Keratinocyte (primary cell): ENCODE results near the gene TAMALIN. TPM values are rescaled to one million over a fixed set of nuclear protein-coding genes. Genes with fewer than 3 reads are reported as not detected.

Experiments used
- DNase-seq: peaks from one replicate; pipeline ENCODE4 v3.0.0-alpha.2; 2011; ENCODE audit warnings: low read depth, missing footprints, low spot score
- FAIRE-seq: peaks from 2 replicates; lab custom pipeline; 2011; peaks lifted over from hg19 to GRCh38; lab: Jason Lieb, UNC
- H2AFZ ChIP-seq: 2 replicates; pipeline ENCODE4 v1.6.0; 2012; ENCODE audit warnings: low read length, control low read depth, inconsistent platforms; ENCODE audit not compliant: control insufficient read depth
- H3K27ac ChIP-seq: 2 replicates; pipeline ENCODE4 v1.5.1; 2011; ENCODE audit warnings: low read length; ENCODE audit not compliant: control insufficient read depth, insufficient read depth
- H3K27me3 ChIP-seq: 3 replicates; pipeline ENCODE4 v1.6.0; 2011; ENCODE audit warnings: low read length; ENCODE audit not compliant: control insufficient read depth, insufficient read depth; ENCODE audit errors: extremely low read depth
- H3K36me3 ChIP-seq, 2 experiments: 2 replicates in 1 of 2; 3 replicates in 1 of 2; pipeline ENCODE4 v1.5.1; 2011; ENCODE audit warnings: low read length in 2 of 2, mild to moderate bottlenecking in 1 of 2; ENCODE audit not compliant: control insufficient read depth in 2 of 2, insufficient read depth in 2 of 2; ENCODE audit errors: extremely low read depth in 1 of 2
- H3K4me1 ChIP-seq: 3 replicates; pipeline ENCODE4 v1.5.1; 2011; ENCODE audit warnings: low read length; ENCODE audit not compliant: control insufficient read depth, insufficient read depth; ENCODE audit errors: extremely low read depth
- H3K4me2 ChIP-seq: 3 replicates; pipeline ENCODE4 v1.6.0; 2011; ENCODE audit warnings: low read depth, low read length; ENCODE audit not compliant: control insufficient read depth, insufficient read depth; ENCODE audit errors: extremely low read depth
- H3K4me3 ChIP-seq, 3 experiments: fragments of 200-600 bp in 1 of 3; sonication (generic) in 1 of 3; 2 replicates in 2 of 3; 3 replicates in 1 of 3; pipeline ENCODE4 v1.5.1; 2011 to 2016; ENCODE audit warnings: low read length in 3 of 3, mild to moderate bottlenecking in 3 of 3, control low read depth in 2 of 3, inconsistent platforms in 1 of 3, low read depth in 1 of 3, mixed read lengths in 1 of 3, mixed run types in 1 of 3, moderate library complexity in 1 of 3; ENCODE audit not compliant: control insufficient read depth in 2 of 3, insufficient read depth in 2 of 3; ENCODE audit errors: extremely low read depth in 1 of 3
- H3K79me2 ChIP-seq: 2 replicates; pipeline ENCODE4 v1.6.0; 2012; ENCODE audit warnings: low read length; ENCODE audit not compliant: control insufficient read depth, insufficient read depth
- H3K9ac ChIP-seq: 3 replicates; pipeline ENCODE4 v1.6.0; 2011; ENCODE audit warnings: low read length; ENCODE audit not compliant: control insufficient read depth, insufficient read depth; ENCODE audit errors: extremely low read depth
- H3K9me1 ChIP-seq: 3 replicates; pipeline ENCODE4 v1.6.0; 2011; ENCODE audit warnings: low read length; ENCODE audit not compliant: control insufficient read depth, insufficient read depth; ENCODE audit errors: extremely low read depth
- H3K9me3 ChIP-seq: 2 replicates; pipeline ENCODE4 v1.5.1; 2012; ENCODE audit warnings: low read depth, low read length; ENCODE audit not compliant: control insufficient read depth
- H4K20me1 ChIP-seq: 3 replicates; pipeline ENCODE4 v1.6.0; 2011; ENCODE audit warnings: low read length; ENCODE audit not compliant: control insufficient read depth, insufficient read depth; ENCODE audit errors: extremely low read depth
- EZH2 ChIP-seq: IDR thresholded peaks from one replicate; pipeline ENCODE4 v1.6.1; 2012; ENCODE audit warnings: inconsistent platforms, mild to moderate bottlenecking, low read length, moderate library complexity
- dilution Hi-C: fragments of 300-500 bp; cut with MboI; formaldehyde crosslinking; loops from one replicate; pipeline ENCODE4 v1.7.0; 2020; ENCODE audit warnings: low sequenced_read_pairs; ENCODE audit not compliant: extremely low pct_ligation_motif_present
- polyA plus RNA-seq, 5 experiments: library from polyadenylated mRNA; depleted of rRNA in 3 of 5; stranded (reverse) in 3 of 5; stranded (forward) in 1 of 5; unstranded in 1 of 5; fragments of >200 nt; gene quantifications; 1 replicate in 1 of 5; 2 replicates in 3 of 5; 3 replicates in 1 of 5; pipeline versions ENCODE4 v1.2.1 to v1.2.3, GENCODE V29; 2011 to 2012; ENCODE audit warnings: missing spikeins in 2 of 5, low read depth in 1 of 5, low replicate concordance in 1 of 5
- TF ChIP-seq, protein P1 (sequence below), 3 experiments: IDR thresholded peaks in 1 of 3; conservative IDR thresholded peaks in 1 of 3; optimal IDR thresholded peaks in 1 of 3; 2 replicates in 2 of 3; 3 replicates in 1 of 3; pipeline versions ENCODE3 to v1.5.1; 2011; ENCODE audit warnings: low read length in 3 of 3, mild to moderate bottlenecking in 3 of 3, moderate library complexity in 2 of 3, control low read depth in 1 of 3, inconsistent platforms in 1 of 3; ENCODE audit not compliant: insufficient read depth in 2 of 3; ENCODE audit errors: extremely low read depth in 1 of 3

The TAMALIN gene
- polyA plus RNA-seq, 1 donor (not counting 4 experiments of a cell fraction or from before 2014, with no cell fraction given) = 0.54 TPM

DNA sequence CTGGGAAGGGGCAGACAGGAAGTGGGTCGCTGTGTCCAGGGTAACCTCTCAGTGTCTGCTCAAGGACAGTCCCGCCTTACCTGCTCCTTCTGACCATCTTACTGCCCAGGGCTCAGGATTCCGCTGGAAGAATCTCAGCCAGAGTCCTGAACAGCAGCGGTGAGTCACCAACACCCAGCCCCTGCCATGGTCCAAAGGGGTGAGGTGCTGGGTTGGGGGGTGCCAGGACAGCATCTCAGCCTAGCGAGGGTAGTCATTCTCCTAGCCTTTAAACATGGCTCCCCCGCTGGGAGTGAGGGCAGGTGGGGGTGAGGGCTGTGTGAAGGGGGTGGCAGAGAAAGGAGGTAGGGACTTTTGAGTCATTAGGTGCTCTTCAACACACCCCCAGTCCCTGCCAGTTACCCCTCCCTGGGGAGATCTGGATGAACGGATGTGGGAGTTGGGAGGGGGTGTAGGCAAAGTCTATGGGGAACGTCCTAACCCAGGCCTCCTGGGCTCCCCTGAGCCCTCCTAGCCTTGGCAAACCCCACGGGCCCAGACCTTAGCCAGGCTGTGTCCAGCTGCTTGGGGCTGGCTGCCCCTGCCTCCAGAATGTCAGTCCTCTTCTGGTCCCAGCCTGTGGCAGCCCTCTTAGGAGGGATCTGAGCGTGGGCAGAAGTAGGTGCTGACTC lies 2.5 kb downstream of the TAMALIN start:
- Histone ChIP-seq H4K20me1 (peaks cover 5% of the 10 kb centered on the region), H3K4me1 (peaks cover 7% of the 10 kb centered on the region), H3K4me3 (no peak overlapping the region), H3K79me2 (no peaks in the 10 kb centered on the region), H3K27ac (no peak overlapping the region), H3K27me3 (peaks cover 28% of the 10 kb centered on the region), H2AFZ (no peak overlapping the region), H3K9me1 (peaks cover 3% of the 10 kb centered on the region), H3K36me3 (no peaks in the 10 kb centered on the region), H3K4me2 (no peak overlapping the region), H3K9me3 (no peaks in the 10 kb centered on the region), H3K9ac (no peak overlapping the region)
- no peak for TF ChIP-seq EZH2
- TF ChIP-seq, protein P1, sequence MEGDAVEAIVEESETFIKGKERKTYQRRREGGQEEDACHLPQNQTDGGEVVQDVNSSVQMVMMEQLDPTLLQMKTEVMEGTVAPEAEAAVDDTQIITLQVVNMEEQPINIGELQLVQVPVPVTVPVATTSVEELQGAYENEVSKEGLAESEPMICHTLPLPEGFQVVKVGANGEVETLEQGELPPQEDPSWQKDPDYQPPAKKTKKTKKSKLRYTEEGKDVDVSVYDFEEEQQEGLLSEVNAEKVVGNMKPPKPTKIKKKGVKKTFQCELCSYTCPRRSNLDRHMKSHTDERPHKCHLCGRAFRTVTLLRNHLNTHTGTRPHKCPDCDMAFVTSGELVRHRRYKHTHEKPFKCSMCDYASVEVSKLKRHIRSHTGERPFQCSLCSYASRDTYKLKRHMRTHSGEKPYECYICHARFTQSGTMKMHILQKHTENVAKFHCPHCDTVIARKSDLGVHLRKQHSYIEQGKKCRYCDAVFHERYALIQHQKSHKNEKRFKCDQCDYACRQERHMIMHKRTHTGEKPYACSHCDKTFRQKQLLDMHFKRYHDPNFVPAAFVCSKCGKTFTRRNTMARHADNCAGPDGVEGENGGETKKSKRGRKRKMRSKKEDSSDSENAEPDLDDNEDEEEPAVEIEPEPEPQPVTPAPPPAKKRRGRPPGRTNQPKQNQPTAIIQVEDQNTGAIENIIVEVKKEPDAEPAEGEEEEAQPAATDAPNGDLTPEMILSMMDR (optimal IDR thresholded peaks at IDR 0.05 in 1 of 3, IDR thresholded peaks at IDR 0.05 in 1 of 3, conservative IDR thresholded peaks at IDR 0.05 in 1 of 3; ENCODE audit: extremely low read depth in 1 of 3, insufficient read depth in 2 of 3, low read length in 3 of 3) = no peak
- FAIRE-seq = no peak
- dilution Hi-C loops = no loop called here
- DNase-seq = no peak

- TF ChIP-seq, protein P1 (optimal IDR thresholded peaks at IDR 0.05 in 1 of 3, IDR thresholded peaks at IDR 0.05 in 1 of 3, conservative IDR thresholded peaks at IDR 0.05 in 1 of 3; ENCODE audit: extremely low read depth in 1 of 3, insufficient read depth in 2 of 3, low read length in 3 of 3) = no peak
- no peak for TF ChIP-seq EZH2
- Histone ChIP-seq H3K9ac (no peak overlapping the region), H3K4me3 (no peak overlapping the region), H4K20me1 (no peaks in the 10 kb centered on the region), H2AFZ (no peak overlapping the region), H3K27ac (no peak overlapping the region), H3K9me1 (peaks cover 3% of the 10 kb centered on the region), H3K36me3 (no peaks in the 10 kb centered on the region), H3K27me3 (peaks cover 28% of the 10 kb centered on the region), H3K4me1 (peaks cover 8% of the 10 kb centered on the region), H3K79me2 (no peaks in the 10 kb centered on the region), H3K9me3 (no peaks in the 10 kb centered on the region), H3K4me2 (no peak overlapping the region)
- no peak for DNase-seq
- dilution Hi-C loops = no loop called here
- no peak for FAIRE-seq
These were observed 3.4 kb downstream of the TAMALIN start for GRCh38 chr12:52010152-52010622.
